CD4-positive, alpha-beta T cell treated with Interleukin-10 for 1 hour (primary cell): Measurements from ENCODE around the gene UGT2B17.
"Not testable (repeated sequence)": the region's sequence is repeated elsewhere in the genome, so short reads cannot be mapped to it uniquely, and the experiment has no call there.

ENCODE experiments used
- DNase-seq: peaks from one replicate; pipeline ENCODE4 v3.0.0-alpha.2; 2020

The UGT2B17 gene

GRCh38 chr4:68568535-68568934 is 7.6 kb downstream of the UGT2B17 start:
- not testable (repeated sequence) for DNase-seq

GRCh38 chr4:68566364-68566763 is 9.8 kb downstream of the UGT2B17 start:
- not testable (repeated sequence) for DNase-seq

- not testable (repeated sequence) for DNase-seq
These were observed 11.0 kb downstream of the UGT2B17 start for GRCh38 chr4:68565082-68565481.

GRCh38 chr4:68560364-68561070 is 15.6 kb downstream of the UGT2B17 start:
- DNase-seq, result not testable (repeated sequence)

GRCh38 chr4:68553830-68554229 is 22.3 kb downstream of the UGT2B17 start:
- DNase-seq, result not testable (repeated sequence)

GRCh38 chr4:68552818-68553811 is 23.0 kb downstream of the UGT2B17 start:
- not testable (repeated sequence) for DNase-seq

- DNase-seq, result not testable (repeated sequence)
These were observed 33.4 kb downstream of the UGT2B17 start for GRCh38 chr4:68542742-68543141.

- no peak for DNase-seq
These were observed 39.7 kb downstream of the UGT2B17 start for GRCh38 chr4:68536375-68536774.

- no peak for DNase-seq
These were observed 40.1 kb downstream of the UGT2B17 start for GRCh38 chr4:68535974-68536373.

GRCh38 chr4:68522232-68522631 is 53.9 kb downstream of the UGT2B17 start:
- not testable (repeated sequence) for DNase-seq

- no peak for DNase-seq
These were observed 55.1 kb downstream of the UGT2B17 start for GRCh38 chr4:68520985-68521384.

- no peak for DNase-seq
These were observed 57.2 kb downstream of the UGT2B17 start for GRCh38 chr4:68518889-68519288.

GRCh38 chr4:68505452-68505851 is 70.7 kb downstream of the UGT2B17 start:
- DNase-seq, result not testable (repeated sequence)

- peak; percentile 20 for DNase-seq
These were observed 71.3 kb downstream of the UGT2B17 start for GRCh38 chr4:68504836-68505235.

- DNase-seq, result not testable (repeated sequence)
These were observed 72.7 kb downstream of the UGT2B17 start for GRCh38 chr4:68503462-68503861.

- no peak for DNase-seq
These were observed 77.1 kb downstream of the UGT2B17 start for GRCh38 chr4:68499021-68499420.

GRCh38 chr4:68498413-68499007 is 77.6 kb downstream of the UGT2B17 start:
- DNase-seq, result peak; percentile 68

GRCh38 chr4:68494688-68495087 is 81.4 kb downstream of the UGT2B17 start:
- no peak for DNase-seq

- no peak for DNase-seq
These were observed 85.2 kb downstream of the UGT2B17 start for GRCh38 chr4:68490826-68491457.

- DNase-seq, result no peak
These were observed 86.8 kb downstream of the UGT2B17 start for GRCh38 chr4:68489338-68489737.
